Cardiac fibroblast (primary cell): ENCODE results near the gene ANXA6.

ENCODE experiments used
- DNase-seq, 2 donors: peaks; one replicate each; pipeline versions ENCODE4 v3.0.0 to v3.0.0-alpha.2; 2010; ENCODE audit warnings: low read depth in 2 of 2
- H3K4me3 ChIP-seq, 2 donors: replicated peaks in 1 of 2; 1 replicate in 1 of 2; 2 replicates in 1 of 2; pipeline ENCODE4 v1.5.1; 2011; ENCODE audit warnings: low read depth in 2 of 2, low read length in 2 of 2, mild to moderate bottlenecking in 2 of 2, moderate library complexity in 1 of 2
- TF ChIP-seq, protein P1 (sequence below): IDR thresholded peaks from one replicate; pipeline ENCODE4 v1.5.1; 2011; ENCODE audit warnings: low read depth, mild to moderate bottlenecking, low read length, inconsistent platforms

The ANXA6 gene

GRCh38 chr5:151077967-151078366, 79.6 kb downstream of the ANXA6 start:
- TF ChIP-seq, protein P1, sequence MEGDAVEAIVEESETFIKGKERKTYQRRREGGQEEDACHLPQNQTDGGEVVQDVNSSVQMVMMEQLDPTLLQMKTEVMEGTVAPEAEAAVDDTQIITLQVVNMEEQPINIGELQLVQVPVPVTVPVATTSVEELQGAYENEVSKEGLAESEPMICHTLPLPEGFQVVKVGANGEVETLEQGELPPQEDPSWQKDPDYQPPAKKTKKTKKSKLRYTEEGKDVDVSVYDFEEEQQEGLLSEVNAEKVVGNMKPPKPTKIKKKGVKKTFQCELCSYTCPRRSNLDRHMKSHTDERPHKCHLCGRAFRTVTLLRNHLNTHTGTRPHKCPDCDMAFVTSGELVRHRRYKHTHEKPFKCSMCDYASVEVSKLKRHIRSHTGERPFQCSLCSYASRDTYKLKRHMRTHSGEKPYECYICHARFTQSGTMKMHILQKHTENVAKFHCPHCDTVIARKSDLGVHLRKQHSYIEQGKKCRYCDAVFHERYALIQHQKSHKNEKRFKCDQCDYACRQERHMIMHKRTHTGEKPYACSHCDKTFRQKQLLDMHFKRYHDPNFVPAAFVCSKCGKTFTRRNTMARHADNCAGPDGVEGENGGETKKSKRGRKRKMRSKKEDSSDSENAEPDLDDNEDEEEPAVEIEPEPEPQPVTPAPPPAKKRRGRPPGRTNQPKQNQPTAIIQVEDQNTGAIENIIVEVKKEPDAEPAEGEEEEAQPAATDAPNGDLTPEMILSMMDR, result no peak
- no peak overlapping the region for H3K4me3 ChIP-seq
- DNase-seq, result no peak

DNA sequence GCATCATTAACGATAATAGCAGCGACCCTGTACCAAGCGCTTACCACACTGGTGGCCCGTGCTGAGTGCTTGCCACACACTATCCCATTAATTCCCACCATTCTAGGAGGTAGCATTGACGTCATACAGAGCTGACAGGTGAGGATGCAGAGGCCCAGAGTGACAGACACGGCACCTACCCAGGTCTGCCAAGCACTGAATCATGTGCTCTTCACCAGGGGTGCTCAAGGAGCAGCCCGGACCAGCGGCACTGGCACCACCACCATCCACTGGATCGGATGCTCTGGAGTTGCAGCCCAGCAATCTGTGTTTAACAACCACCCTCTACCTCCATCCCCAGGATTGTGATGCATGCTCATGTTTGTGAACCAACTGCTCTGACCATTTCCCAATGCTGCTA, 80.2 kb downstream of the ANXA6 start:
- DNase-seq, result no peak
- no peak overlapping the region for H3K4me3 ChIP-seq
- TF ChIP-seq, protein P1, result no peak

- no peak for DNase-seq
- H3K4me3 ChIP-seq, result no peak overlapping the region
- TF ChIP-seq, protein P1, result no peak
Measured at GRCh38 chr5:151076616-151077015, 81.0 kb downstream of the ANXA6 start.

DNA sequence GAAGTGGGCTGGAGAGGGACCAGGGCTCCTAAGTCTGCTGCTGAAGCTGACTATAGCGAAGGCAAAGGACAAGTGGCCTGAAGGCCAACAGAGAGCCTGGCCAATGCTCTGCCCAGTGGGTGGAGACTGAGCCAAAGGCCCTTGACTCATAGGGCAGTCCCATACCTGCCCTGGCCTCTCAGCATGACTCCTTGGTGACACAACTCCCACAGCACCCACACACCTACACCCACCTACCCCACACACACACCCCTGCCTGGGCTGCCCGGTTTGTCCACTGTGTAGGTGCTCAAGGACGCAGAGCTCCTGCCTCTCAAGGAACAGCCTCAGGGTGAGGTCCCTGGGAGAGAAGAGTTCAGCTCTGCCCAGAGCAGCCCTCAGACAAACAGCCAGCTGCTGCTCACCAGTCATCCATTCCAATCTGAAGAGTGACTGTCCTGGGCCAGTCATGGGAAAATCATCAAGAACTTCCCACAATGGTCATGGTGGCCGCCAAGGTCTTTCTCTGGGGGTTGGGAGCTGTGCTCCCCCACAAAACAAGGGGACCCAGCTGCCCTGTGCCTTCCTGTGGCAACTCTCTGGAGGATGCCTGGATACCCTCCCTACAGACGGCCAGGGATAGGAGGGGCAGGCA, 81.8 kb downstream of the ANXA6 start:
- H3K4me3 ChIP-seq, result no peak overlapping the region
- TF ChIP-seq, protein P1, result no peak
- DNase-seq, result peak in 1 of 2 donors; percentile 71

DNA sequence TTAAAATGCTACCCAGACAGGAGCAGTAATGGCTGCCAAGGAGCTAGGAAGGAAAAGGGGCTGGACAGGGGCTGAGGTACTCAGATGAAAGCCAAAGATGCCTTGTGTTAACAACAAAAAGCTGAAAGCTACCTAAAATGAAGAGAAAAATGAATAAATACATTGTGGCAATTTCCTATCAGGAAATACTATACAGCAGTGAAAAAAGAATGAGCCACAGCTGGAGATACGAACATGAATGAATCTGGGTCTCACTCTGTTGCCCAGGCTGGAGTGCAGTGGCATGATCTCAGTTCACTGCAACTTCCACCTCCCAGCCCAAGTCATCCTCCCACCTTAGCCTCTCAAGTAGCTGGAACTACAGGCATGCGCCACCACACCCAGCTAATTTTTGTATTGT, 83.0 kb downstream of the ANXA6 start:
- no peak overlapping the region for H3K4me3 ChIP-seq
- TF ChIP-seq, protein P1, result no peak
- DNase-seq, result no peak

- TF ChIP-seq, protein P1, result no peak
- DNase-seq, result no peak
Measured at GRCh38 chr5:151073280-151073679, 84.3 kb downstream of the ANXA6 start.

GRCh38 chr5:151072630-151073025, 85.0 kb downstream of the ANXA6 start:
- no peak overlapping the region for H3K4me3 ChIP-seq
- TF ChIP-seq, protein P1, result no peak

More at GRCh38 chr5:151073280-151073679, 84.3 kb downstream of the ANXA6 start:
- no peak overlapping the region for H3K4me3 ChIP-seq

More at GRCh38 chr5:151072630-151073025, 85.0 kb downstream of the ANXA6 start:
- DNase-seq, result peak; percentile 29 to 92
